GM12878 (cell line): ENCODE measurements around the gene DGKI.

Source experiments
- CEBPB ChIP-seq, 2 experiments: fragments of 150-350 bp in 1 of 2; IDR thresholded peaks; 2 replicates each; pipeline ENCODE4 v1.6.1; 2012 to 2014; ENCODE audit warnings: low read depth in 2 of 2, low read length in 2 of 2, borderline replicate concordance in 1 of 2, inconsistent platforms in 1 of 2
- EP300 ChIP-seq, 2 experiments: fragments of 150-350 bp in 1 of 2; IDR thresholded peaks; 2 replicates each; pipeline ENCODE4 v1.6.1; 2011 to 2012; ENCODE audit warnings: low read depth in 2 of 2, low read length in 2 of 2, borderline replicate concordance in 1 of 2, improper control_type of control experiment in 1 of 2, inconsistent platforms in 1 of 2; ENCODE audit not compliant: control insufficient read depth in 1 of 2
- EZH2 ChIP-seq: IDR thresholded peaks from 2 replicates; pipeline ENCODE4 v1.6.1; 2012; ENCODE audit warnings: low read depth, mild to moderate bottlenecking, control low read depth, inconsistent platforms, low read length, borderline replicate concordance; ENCODE audit not compliant: control insufficient read depth
- NBN ChIP-seq: fragments of 450-650 bp; IDR thresholded peaks from 2 replicates; pipeline ENCODE4 v1.6.1; 2016
- POLR2A ChIP-seq: IDR thresholded peaks from 2 replicates; pipeline ENCODE4 v1.6.1; 2011; ENCODE audit warnings: low read depth, mild to moderate bottlenecking, low read length
- ZNF384 ChIP-seq: IDR thresholded peaks from 2 replicates; pipeline ENCODE4 v1.6.1; 2012; ENCODE audit warnings: low read depth, mild to moderate bottlenecking, low read length, improper control_type of control experiment, borderline replicate concordance
- TF ChIP-seq, protein P1 (sequence below), 3 experiments: IDR thresholded peaks in 2 of 3; conservative IDR thresholded peaks in 1 of 3; 2 replicates each; pipeline ENCODE4 v1.5.1; 2011; ENCODE audit warnings: low read depth in 3 of 3, low read length in 3 of 3, mild to moderate bottlenecking in 3 of 3, control low read depth in 2 of 3, moderate library complexity in 2 of 3, inconsistent platforms in 1 of 3, mixed read lengths in 1 of 3; ENCODE audit not compliant: control insufficient read depth in 2 of 3, insufficient read depth in 1 of 3; ENCODE audit errors: extremely low read depth in 1 of 3

DNA sequence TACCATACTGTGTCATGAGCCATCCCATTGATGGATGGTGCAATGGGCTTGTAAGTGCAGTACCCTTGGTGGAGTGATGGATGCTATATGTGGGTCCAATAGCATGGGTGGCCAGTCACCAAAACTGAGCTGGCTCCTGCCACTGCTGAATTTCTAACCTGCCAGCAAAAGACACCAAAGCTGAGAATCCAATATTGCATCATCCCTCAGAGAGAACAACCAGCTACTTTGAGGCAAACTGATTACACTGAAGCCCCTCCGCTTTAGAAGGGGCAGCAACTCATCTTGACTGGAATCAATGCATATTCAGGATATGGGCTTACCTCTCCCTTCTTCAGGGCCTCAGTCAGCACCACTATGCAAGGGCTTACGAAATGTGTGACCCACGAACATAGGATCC is 211.6 kb downstream of the DGKI start:
- TF ChIP-seq POLR2A (no peak), CEBPB (IDR thresholded peaks at IDR 0.05; ENCODE audit: borderline replicate concordance in 1 of 2, low read depth in 2 of 2, low read length in 2 of 2) (no peak), EP300 (IDR thresholded peaks at IDR 0.05; ENCODE audit: borderline replicate concordance in 1 of 2, control insufficient read depth in 1 of 2, low read depth in 2 of 2, low read length in 2 of 2) (no peak), NBN (no peak), EZH2 (no peak), ZNF384 (no peak)
- TF ChIP-seq, protein P1, sequence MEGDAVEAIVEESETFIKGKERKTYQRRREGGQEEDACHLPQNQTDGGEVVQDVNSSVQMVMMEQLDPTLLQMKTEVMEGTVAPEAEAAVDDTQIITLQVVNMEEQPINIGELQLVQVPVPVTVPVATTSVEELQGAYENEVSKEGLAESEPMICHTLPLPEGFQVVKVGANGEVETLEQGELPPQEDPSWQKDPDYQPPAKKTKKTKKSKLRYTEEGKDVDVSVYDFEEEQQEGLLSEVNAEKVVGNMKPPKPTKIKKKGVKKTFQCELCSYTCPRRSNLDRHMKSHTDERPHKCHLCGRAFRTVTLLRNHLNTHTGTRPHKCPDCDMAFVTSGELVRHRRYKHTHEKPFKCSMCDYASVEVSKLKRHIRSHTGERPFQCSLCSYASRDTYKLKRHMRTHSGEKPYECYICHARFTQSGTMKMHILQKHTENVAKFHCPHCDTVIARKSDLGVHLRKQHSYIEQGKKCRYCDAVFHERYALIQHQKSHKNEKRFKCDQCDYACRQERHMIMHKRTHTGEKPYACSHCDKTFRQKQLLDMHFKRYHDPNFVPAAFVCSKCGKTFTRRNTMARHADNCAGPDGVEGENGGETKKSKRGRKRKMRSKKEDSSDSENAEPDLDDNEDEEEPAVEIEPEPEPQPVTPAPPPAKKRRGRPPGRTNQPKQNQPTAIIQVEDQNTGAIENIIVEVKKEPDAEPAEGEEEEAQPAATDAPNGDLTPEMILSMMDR (IDR thresholded peaks at IDR 0.05 in 2 of 3, conservative IDR thresholded peaks at IDR 0.05 in 1 of 3; ENCODE audit: control insufficient read depth in 2 of 3, extremely low read depth in 1 of 3, insufficient read depth in 1 of 3, low read depth in 3 of 3, low read length in 3 of 3) = no peak
